ENCODE data around the gene TMEM239.
A peak's percentile ranks its signal among the peaks of the same experiment; 100 is the strongest.

TMEM239 gene

GRCh38 chr20:2838170-2838797 lies 22.1 kb downstream of the TMEM239 start:
- no peak for TF ChIP-seq CTCF (conservative IDR thresholded peaks at IDR 0.05)
- no peak overlapping the region for H3K27ac ChIP-seq

- no peak overlapping the region; the same call in 1 of the 2 replicates for H3K27ac ChIP-seq
Measured at GRCh38 chr20:2838847-2839671, 22.9 kb downstream of the TMEM239 start.

GRCh38 chr20:2839732-2840137 lies 23.6 kb downstream of the TMEM239 start:
- no peak for TF ChIP-seq CTCF (conservative IDR thresholded peaks at IDR 0.05)
- peak overlapping the region; percentile 91 for H3K27ac ChIP-seq

More at GRCh38 chr20:2838847-2839671, 22.9 kb downstream of the TMEM239 start:
- TF ChIP-seq CTCF (conservative IDR thresholded peaks at IDR 0.05), result no peak

GRCh38 chr20:2840138-2840966 lies 24.2 kb downstream of the TMEM239 start, which contains the start of the genes PCED1A and VPS16:
PCED1A (minus strand) TSS chr20:2840655; CDS start chr20:2839912, 743 bp downstream.
VPS16 (plus strand) TSS chr20:2840745; CDS start chr20:2840775, 30 bp downstream.
- no peak for TF ChIP-seq CTCF (conservative IDR thresholded peaks at IDR 0.05)
- peak within 1 kb of the TSS; percentile 91 for H3K27ac ChIP-seq

GRCh38 chr20:2840967-2841531 lies 24.9 kb downstream of the TMEM239 start:
- H3K27ac ChIP-seq, result peak overlapping the region; percentile 91

GRCh38 chr20:2845607-2846006 lies 29.4 kb downstream of the TMEM239 start:
- no peak overlapping the region for H3K27ac ChIP-seq
- no peak for TF ChIP-seq CTCF (conservative IDR thresholded peaks at IDR 0.05)

More at GRCh38 chr20:2840967-2841531, 24.9 kb downstream of the TMEM239 start:
- no peak for TF ChIP-seq CTCF (conservative IDR thresholded peaks at IDR 0.05)
